K562 (cell line): ENCODE results near the gene SCARF2. TPM values are rescaled to one million over a fixed set of nuclear protein-coding genes. Genes with fewer than 3 reads are reported as not detected.

ENCODE experiments used
- ARHGAP35 ChIP-seq: fragments of 450-650 bp; IDR thresholded peaks from 2 replicates; pipeline ENCODE4 v1.6.1; 2018; ENCODE audit not compliant: partially characterized antibody
- ATF7 ChIP-seq: fragments of 450-650 bp; IDR thresholded peaks from 2 replicates; pipeline ENCODE4 v1.7.1; 2014; ENCODE audit warnings: mild to moderate bottlenecking, moderate library complexity
- DPF2 ChIP-seq: fragments of 450-650 bp; IDR thresholded peaks from 2 replicates; pipeline ENCODE4 v1.6.1; 2016
- GABPB1 ChIP-seq: sonication (generic); formaldehyde crosslinking; IDR thresholded peaks from 2 replicates; pipeline ENCODE4 v1.8.0; 2022; ENCODE audit warnings: mild to moderate bottlenecking, missing genetic modification reagents
- NR4A1 ChIP-seq, 2 experiments: fragments of 250-450 bp in 1 of 2; fragments of 450-650 bp in 1 of 2; sonication (Bioruptor Pico) in 1 of 2; IDR thresholded peaks; 2 replicates each; pipeline versions ENCODE4 v1.4.0 to v1.6.1; 2016 to 2020; ENCODE audit warnings: mild to moderate bottlenecking in 2 of 2, missing compliant biosample characterization in 1 of 2, missing genetic modification characterization in 1 of 2, moderate library complexity in 1 of 2
- POLR2A ChIP-seq: fragments of 450-650 bp; conservative IDR thresholded peaks from 2 replicates; pipeline ENCODE4 v1.6.1; 2016
- POLR2AphosphoS5 ChIP-seq: IDR thresholded peaks from 2 replicates; pipeline ENCODE4 v1.6.1; 2011; ENCODE audit warnings: mild to moderate bottlenecking, low read depth, low read length, moderate library complexity; ENCODE audit not compliant: control insufficient read depth, insufficient read depth
- PYGO2 ChIP-seq: fragments of 450-650 bp; IDR thresholded peaks from 2 replicates; pipeline ENCODE4 v1.6.1; 2016; ENCODE audit warnings: mild to moderate bottlenecking, missing genetic modification characterization, moderate library complexity, missing compliant biosample characterization
- RBM15 ChIP-seq: fragments of 200-400 bp; formaldehyde crosslinking; IDR thresholded peaks from 2 replicates; pipeline ENCODE4 v1.6.1; 2018; ENCODE audit warnings: mild to moderate bottlenecking, low read length, moderate library complexity; ENCODE audit not compliant: insufficient read depth
- TEAD2 ChIP-seq: fragments of 450-650 bp; IDR thresholded peaks from 2 replicates; pipeline ENCODE4 v1.6.1; 2016; ENCODE audit warnings: missing genetic modification characterization, control low read depth, missing compliant biosample characterization
- ZC3H4 ChIP-seq: sonication (generic); formaldehyde crosslinking; IDR thresholded peaks from 2 replicates; pipeline ENCODE4 v1.9.0; 2021; ENCODE audit warnings: missing genetic modification reagents, borderline replicate concordance
- ZNF134 ChIP-seq: fragments of 250-450 bp; sonication (Bioruptor Pico); conservative IDR thresholded peaks from 2 replicates; pipeline ENCODE4 v1.4.0; 2020
- ZNF274 ChIP-seq: IDR thresholded peaks from 2 replicates; pipeline ENCODE4 v1.6.1; 2011; ENCODE audit warnings: low read depth, mild to moderate bottlenecking, low read length, moderate library complexity, borderline replicate concordance
- ZNF551 ChIP-seq: fragments of 250-450 bp; sonication (Bioruptor Pico); IDR thresholded peaks from 2 replicates; pipeline ENCODE4 v1.5.0; 2021; ENCODE audit warnings: mild to moderate bottlenecking, moderate library complexity
- ZNF695 ChIP-seq: fragments of 450-650 bp; formaldehyde crosslinking; IDR thresholded peaks from 2 replicates; pipeline ENCODE4 v1.4.0; 2020; ENCODE audit warnings: mild to moderate bottlenecking, moderate library complexity
- ZNF75A ChIP-seq: fragments of 450-650 bp; formaldehyde crosslinking; IDR thresholded peaks from 2 replicates; pipeline ENCODE4 v1.4.0; 2020; ENCODE audit warnings: mild to moderate bottlenecking
- ZNF830 ChIP-seq: fragments of 250-450 bp; sonication (Bioruptor Pico); IDR thresholded peaks from 2 replicates; pipeline ENCODE4 v1.5.0; 2021; ENCODE audit warnings: mild to moderate bottlenecking
- polyA plus RNA-seq, 8 experiments: library from polyadenylated mRNA; depleted of rRNA in 4 of 8; stranded (reverse) in 5 of 8; unstranded in 3 of 8; fragments of >200 nt; fragmentation: Nextera tagmentation in 2 of 8; fragmentation: Illumina TruSeq in 1 of 8; extraction: Ambion mirVana in 2 of 8; extraction: Trizol in 1 of 8; gene quantifications; 2 replicates each; pipeline versions ENCODE4 v1.2.1 to v1.2.3, GENCODE V29; 2011 to 2014; ENCODE audit warnings: inconsistent platforms in 1 of 8, missing spikeins in 1 of 8
- total RNA-seq, 7 experiments: library from RNA; depleted of rRNA in 6 of 7; stranded (reverse); fragments of >200 nt in 6 of 7; fragmentation: Illumina TruSeq in 2 of 7; extraction: Trizol in 2 of 7; gene quantifications; 2 replicates each; pipeline versions ENCODE4 v1.2.1 to v1.2.3, GENCODE V29; 2011 to 2021; ENCODE audit warnings: low replicate concordance in 1 of 7
- TF ChIP-seq, protein P1 (sequence below): fragments of 450-650 bp; IDR thresholded peaks from 2 replicates; pipeline ENCODE4 v1.6.1; 2018; ENCODE audit not compliant: partially characterized antibody
- TF ChIP-seq, protein P2 (sequence below): sonication (generic); IDR thresholded peaks from 2 replicates; pipeline ENCODE4 v1.6.1; 2016
- TF ChIP-seq, protein P3 (sequence below): fragments of 250-450 bp; sonication (Bioruptor Pico); IDR thresholded peaks from 2 replicates; pipeline ENCODE4 v1.4.0; 2020; ENCODE audit warnings: mild to moderate bottlenecking, moderate library complexity
- TF ChIP-seq, protein P4 (sequence below): fragments of 250-450 bp; sonication (Bioruptor Pico); IDR thresholded peaks from 2 replicates; pipeline ENCODE4 v1.8.0; 2022; ENCODE audit warnings: moderate library complexity, mild to moderate bottlenecking, inconsistent platforms

The SCARF2 gene
- total and polyA plus RNA-seq, 9 of the 15 experiments (the other 6 are each of a cell fraction or from before 2014, with no cell fraction given) = 0.06 to 0.32 (median 0.21) TPM; not detected in 5

DNA sequence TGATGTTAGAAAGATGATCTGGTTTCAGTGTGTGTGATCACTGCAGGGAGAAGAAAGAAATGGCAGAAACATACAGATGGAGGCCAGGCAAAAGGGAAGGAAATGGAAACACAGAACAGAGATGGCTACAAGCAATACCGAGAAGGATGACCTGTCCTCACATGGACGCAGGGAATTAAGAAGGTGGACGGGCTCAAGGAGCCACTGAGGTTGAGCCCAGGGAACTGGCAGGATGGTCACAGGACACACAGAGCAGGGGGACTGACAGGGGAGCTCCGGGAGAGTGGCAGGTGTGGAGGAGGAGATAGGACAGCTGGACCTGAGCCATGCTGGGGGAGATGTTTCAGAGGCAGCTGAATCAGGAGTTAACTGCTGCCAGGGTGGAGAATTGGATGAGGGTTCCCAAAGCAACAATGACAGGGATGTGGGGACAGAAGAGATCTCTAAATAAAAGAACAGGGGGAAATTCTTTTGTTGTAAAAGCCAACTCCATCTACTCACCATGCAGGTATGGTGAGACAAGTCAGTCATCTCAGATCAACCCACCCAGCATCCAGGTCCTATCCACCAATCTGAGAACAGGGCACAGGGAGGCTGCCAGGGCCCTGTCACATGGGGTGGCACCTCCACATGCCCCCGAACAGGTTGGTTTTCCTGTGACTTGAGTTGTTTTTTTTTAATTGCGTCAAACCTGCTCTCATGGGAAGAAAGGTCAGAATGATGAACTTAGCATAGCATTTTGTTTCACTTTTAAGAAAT is 31.7 kb upstream of the SCARF2 start (continued):
- TF ChIP-seq ARHGAP35 (no peak), RBM15 (no peak), ZNF830 (CRISPR knock-in tag) (no peak), ZC3H4 (CRISPR knock-in tag) (no peak), ZNF134 (CRISPR knock-in tag) (no peak), GABPB1 (CRISPR knock-in tag) (no peak), NR4A1 (CRISPR knock-in tag; IDR thresholded peaks at IDR 0.05) (no peak), NR4A1 (tag; IDR thresholded peaks at IDR 0.05) (peak; percentile 22; the same call in 1 of the 2 replicates), TEAD2 (tag) (no peak), DPF2 (peak; percentile 42; the same call in 1 of the 2 replicates), PYGO2 (no peak), ZNF75A (CRISPR knock-in tag) (no peak), ATF7 (no peak), ZNF695 (CRISPR knock-in tag) (no peak), ZNF274 (no peak), POLR2A (0 out of 2 replicates have a peak, but pooled peaks have one; percentile 29), ZNF551 (CRISPR knock-in tag) (no peak), POLR2AphosphoS5 (no peak)
- TF ChIP-seq, protein P1, sequence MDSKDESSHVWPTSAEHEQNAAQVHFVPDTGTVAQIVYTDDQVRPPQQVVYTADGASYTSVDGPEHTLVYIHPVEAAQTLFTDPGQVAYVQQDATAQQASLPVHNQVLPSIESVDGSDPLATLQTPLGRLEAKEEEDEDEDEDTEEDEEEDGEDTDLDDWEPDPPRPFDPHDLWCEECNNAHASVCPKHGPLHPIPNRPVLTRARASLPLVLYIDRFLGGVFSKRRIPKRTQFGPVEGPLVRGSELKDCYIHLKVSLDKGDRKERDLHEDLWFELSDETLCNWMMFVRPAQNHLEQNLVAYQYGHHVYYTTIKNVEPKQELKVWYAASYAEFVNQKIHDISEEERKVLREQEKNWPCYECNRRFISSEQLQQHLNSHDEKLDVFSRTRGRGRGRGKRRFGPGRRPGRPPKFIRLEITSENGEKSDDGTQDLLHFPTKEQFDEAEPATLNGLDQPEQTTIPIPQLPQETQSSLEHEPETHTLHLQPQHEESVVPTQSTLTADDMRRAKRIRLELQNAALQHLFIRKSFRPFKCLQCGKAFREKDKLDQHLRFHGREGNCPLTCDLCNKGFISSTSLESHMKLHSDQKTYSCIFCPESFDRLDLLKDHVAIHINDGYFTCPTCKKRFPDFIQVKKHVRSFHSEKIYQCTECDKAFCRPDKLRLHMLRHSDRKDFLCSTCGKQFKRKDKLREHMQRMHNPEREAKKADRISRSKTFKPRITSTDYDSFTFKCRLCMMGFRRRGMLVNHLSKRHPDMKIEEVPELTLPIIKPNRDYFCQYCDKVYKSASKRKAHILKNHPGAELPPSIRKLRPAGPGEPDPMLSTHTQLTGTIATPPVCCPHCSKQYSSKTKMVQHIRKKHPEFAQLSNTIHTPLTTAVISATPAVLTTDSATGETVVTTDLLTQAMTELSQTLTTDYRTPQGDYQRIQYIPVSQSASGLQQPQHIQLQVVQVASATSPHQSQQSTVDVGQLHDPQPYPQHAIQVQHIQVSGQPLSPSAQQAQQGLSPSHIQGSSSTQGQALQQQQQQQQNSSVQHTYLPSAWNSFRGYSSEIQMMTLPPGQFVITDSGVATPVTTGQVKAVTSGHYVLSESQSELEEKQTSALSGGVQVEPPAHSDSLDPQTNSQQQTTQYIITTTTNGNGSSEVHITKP = no peak
- TF ChIP-seq, protein P2, sequence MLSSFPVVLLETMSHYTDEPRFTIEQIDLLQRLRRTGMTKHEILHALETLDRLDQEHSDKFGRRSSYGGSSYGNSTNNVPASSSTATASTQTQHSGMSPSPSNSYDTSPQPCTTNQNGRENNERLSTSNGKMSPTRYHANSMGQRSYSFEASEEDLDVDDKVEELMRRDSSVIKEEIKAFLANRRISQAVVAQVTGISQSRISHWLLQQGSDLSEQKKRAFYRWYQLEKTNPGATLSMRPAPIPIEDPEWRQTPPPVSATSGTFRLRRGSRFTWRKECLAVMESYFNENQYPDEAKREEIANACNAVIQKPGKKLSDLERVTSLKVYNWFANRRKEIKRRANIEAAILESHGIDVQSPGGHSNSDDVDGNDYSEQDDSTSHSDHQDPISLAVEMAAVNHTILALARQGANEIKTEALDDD = no peak
- TF ChIP-seq, protein P3, sequence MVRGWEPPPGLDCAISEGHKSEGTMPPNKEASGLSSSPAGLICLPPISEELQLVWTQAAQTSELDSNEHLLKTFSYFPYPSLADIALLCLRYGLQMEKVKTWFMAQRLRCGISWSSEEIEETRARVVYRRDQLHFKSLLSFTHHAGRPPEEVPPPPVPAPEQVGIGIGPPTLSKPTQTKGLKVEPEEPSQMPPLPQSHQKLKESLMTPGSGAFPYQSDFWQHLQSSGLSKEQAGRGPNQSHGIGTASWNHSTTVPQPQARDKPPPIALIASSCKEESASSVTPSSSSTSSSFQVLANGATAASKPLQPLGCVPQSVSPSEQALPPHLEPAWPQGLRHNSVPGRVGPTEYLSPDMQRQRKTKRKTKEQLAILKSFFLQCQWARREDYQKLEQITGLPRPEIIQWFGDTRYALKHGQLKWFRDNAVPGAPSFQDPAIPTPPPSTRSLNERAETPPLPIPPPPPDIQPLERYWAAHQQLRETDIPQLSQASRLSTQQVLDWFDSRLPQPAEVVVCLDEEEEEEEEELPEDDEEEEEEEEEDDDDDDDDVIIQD (CRISPR knock-in tag) = no peak
- TF ChIP-seq, protein P4, sequence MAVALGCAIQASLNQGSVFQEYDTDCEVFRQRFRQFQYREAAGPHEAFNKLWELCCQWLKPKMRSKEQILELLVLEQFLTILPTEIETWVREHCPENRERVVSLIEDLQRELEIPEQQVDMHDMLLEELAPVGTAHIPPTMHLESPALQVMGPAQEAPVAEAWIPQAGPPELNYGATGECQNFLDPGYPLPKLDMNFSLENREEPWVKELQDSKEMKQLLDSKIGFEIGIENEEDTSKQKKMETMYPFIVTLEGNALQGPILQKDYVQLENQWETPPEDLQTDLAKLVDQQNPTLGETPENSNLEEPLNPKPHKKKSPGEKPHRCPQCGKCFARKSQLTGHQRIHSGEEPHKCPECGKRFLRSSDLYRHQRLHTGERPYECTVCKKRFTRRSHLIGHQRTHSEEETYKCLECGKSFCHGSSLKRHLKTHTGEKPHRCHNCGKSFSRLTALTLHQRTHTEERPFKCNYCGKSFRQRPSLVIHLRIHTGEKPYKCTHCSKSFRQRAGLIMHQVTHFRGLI (CRISPR knock-in tag) = no peak
